ENCODE data around the gene CACNA1D.

GRCh38 chr3:53624061-53624857 lies 129.8 kb downstream of the CACNA1D start:
- TF ChIP-seq, protein P1, sequence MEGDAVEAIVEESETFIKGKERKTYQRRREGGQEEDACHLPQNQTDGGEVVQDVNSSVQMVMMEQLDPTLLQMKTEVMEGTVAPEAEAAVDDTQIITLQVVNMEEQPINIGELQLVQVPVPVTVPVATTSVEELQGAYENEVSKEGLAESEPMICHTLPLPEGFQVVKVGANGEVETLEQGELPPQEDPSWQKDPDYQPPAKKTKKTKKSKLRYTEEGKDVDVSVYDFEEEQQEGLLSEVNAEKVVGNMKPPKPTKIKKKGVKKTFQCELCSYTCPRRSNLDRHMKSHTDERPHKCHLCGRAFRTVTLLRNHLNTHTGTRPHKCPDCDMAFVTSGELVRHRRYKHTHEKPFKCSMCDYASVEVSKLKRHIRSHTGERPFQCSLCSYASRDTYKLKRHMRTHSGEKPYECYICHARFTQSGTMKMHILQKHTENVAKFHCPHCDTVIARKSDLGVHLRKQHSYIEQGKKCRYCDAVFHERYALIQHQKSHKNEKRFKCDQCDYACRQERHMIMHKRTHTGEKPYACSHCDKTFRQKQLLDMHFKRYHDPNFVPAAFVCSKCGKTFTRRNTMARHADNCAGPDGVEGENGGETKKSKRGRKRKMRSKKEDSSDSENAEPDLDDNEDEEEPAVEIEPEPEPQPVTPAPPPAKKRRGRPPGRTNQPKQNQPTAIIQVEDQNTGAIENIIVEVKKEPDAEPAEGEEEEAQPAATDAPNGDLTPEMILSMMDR (conservative IDR thresholded peaks at IDR 0.05 in 1 of 2, IDR thresholded peaks at IDR 0.05 in 1 of 2; ENCODE audit: low read depth in 1 of 2, low read length in 2 of 2): no peak
- no peak for TF ChIP-seq EZH2 (IDR thresholded peaks at IDR 0.05; ENCODE audit: low read length, missing control alignments)
